ENCODE results near the gene YAE1.

The YAE1 gene

GRCh38 chr7:39534599-39534998 lies 31.6 kb upstream of the YAE1 start:
- TF ChIP-seq CTCF (IDR thresholded peaks at IDR 0.05; ENCODE audit: low read depth, low read length) = no peak
- Histone ChIP-seq H3K27ac (ENCODE audit: low read length) (no peak overlapping the region), H2AFZ (ENCODE audit: low read depth, low read length) (no peak overlapping the region), H3K4me1 (ENCODE audit: low read length) (no peaks in the 10 kb centered on the region), H3K27me3 (ENCODE audit: low read depth, low read length) (no peaks in the 10 kb centered on the region), H3K9ac (ENCODE audit: low read length) (no peak overlapping the region), H3K9me3 (ENCODE audit: insufficient read depth, low read length) (no peaks in the 10 kb centered on the region), H4K20me1 (ENCODE audit: insufficient read depth, low read length) (no peaks in the 10 kb centered on the region), H3K79me2 (ENCODE audit: low read length) (no peaks in the 10 kb centered on the region), H3K4me2 (ENCODE audit: low read length) (no peak overlapping the region), H3K36me3 (replicated peaks; ENCODE audit: low read depth, low read length) (no peaks in the 10 kb centered on the region), H3K4me3 (ENCODE audit: low read length) (no peak overlapping the region)

DNA sequence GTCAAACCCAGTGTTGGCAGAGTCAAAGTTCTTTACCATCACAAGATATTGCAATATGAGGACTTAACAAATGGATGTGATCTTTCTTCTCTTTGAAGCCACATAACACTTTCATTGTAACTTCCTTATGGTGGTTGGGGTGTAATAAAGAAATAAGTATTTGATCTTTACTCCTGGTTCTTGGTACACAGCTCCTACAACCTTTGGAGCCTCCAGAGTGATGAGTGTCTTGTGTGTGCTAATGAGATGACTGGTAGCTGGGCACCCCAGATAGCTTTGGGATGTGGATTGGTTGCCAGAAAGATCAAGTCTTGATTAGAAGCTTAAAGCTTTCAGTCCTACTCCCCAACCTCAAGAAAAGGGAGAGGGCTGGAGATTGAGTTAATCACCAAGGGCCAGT lies 31.1 kb upstream of the YAE1 start:
- no peaks in the 10 kb centered on the region for H3K9me3 ChIP-seq (ENCODE audit: insufficient read depth, low read length)
- TF ChIP-seq EZH2phosphoT487 (IDR thresholded peaks at IDR 0.05; ENCODE audit: low read depth) (no peak), CTCF (IDR thresholded peaks at IDR 0.05; ENCODE audit: low read depth, low read length) (no peak)
- no peaks in the 10 kb centered on the region for H3K27me3 ChIP-seq (ENCODE audit: low read depth, low read length)
- no peaks in the 10 kb centered on the region for H3K36me3 ChIP-seq (replicated peaks; ENCODE audit: low read depth, low read length)
- no peak overlapping the region for H3K4me3 ChIP-seq (ENCODE audit: low read length)
- H3K9ac ChIP-seq (ENCODE audit: low read length) = no peak overlapping the region
- no peaks in the 10 kb centered on the region for H3K4me1 ChIP-seq (ENCODE audit: low read length)
- H3K27ac ChIP-seq (ENCODE audit: low read length) = no peak overlapping the region
- no peaks in the 10 kb centered on the region for H4K20me1 ChIP-seq (ENCODE audit: insufficient read depth, low read length)
- H2AFZ ChIP-seq (ENCODE audit: low read depth, low read length) = no peak overlapping the region
- no peaks in the 10 kb centered on the region for H3K79me2 ChIP-seq (ENCODE audit: low read length)
- H3K4me2 ChIP-seq (ENCODE audit: low read length) = no peak overlapping the region

- Histone ChIP-seq H3K4me2 (ENCODE audit: low read length) (no peak overlapping the region), H3K36me3 (replicated peaks; ENCODE audit: low read depth, low read length) (no peaks in the 10 kb centered on the region), H2AFZ (ENCODE audit: low read depth, low read length) (no peak overlapping the region), H3K79me2 (ENCODE audit: low read length) (no peaks in the 10 kb centered on the region), H4K20me1 (ENCODE audit: insufficient read depth, low read length) (no peaks in the 10 kb centered on the region), H3K27me3 (ENCODE audit: low read depth, low read length) (no peaks in the 10 kb centered on the region), H3K9me3 (ENCODE audit: insufficient read depth, low read length) (no peaks in the 10 kb centered on the region), H3K4me1 (ENCODE audit: low read length) (no peaks in the 10 kb centered on the region), H3K4me3 (ENCODE audit: low read length) (no peak overlapping the region), H3K27ac (ENCODE audit: low read length) (no peak overlapping the region), H3K9ac (ENCODE audit: low read length) (no peak overlapping the region)
- TF ChIP-seq CTCF (IDR thresholded peaks at IDR 0.05; ENCODE audit: low read depth, low read length) = no peak
These were observed 30.5 kb upstream of the YAE1 start for GRCh38 chr7:39535720-39536119.

DNA sequence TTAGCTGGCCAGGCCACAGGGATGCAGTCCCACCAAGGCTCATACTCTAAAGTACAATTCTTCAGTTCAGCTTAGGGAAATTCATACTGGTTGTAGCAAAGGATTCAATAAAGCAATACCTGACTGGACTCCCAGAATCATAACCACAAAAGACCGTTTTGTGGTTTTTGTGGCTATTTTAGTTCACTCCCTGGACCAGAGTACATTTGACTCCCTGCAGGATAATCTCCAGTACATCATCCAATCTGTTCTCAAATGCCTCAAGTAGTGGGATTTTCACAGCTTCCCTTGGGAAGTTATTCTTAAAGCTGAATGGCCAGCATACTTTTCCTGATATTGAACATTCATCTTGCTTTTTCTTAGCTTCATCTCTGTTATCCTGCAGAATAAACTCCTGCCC lies 29.3 kb upstream of the YAE1 start:
- H2AFZ ChIP-seq (ENCODE audit: low read depth, low read length) = no peak overlapping the region
- no peaks in the 10 kb centered on the region for H4K20me1 ChIP-seq (ENCODE audit: insufficient read depth, low read length)
- H3K9me3 ChIP-seq (ENCODE audit: insufficient read depth, low read length) = no peaks in the 10 kb centered on the region
- no peak overlapping the region for H3K9ac ChIP-seq (ENCODE audit: low read length)
- no peak overlapping the region for H3K27ac ChIP-seq (ENCODE audit: low read length)
- no peaks in the 10 kb centered on the region for H3K36me3 ChIP-seq (replicated peaks; ENCODE audit: low read depth, low read length)
- TF ChIP-seq EZH2phosphoT487 (IDR thresholded peaks at IDR 0.05; ENCODE audit: low read depth) (no peak), CTCF (IDR thresholded peaks at IDR 0.05; ENCODE audit: low read depth, low read length) (no peak)
- no peak overlapping the region for H3K4me2 ChIP-seq (ENCODE audit: low read length)
- H3K27me3 ChIP-seq (ENCODE audit: low read depth, low read length) = no peaks in the 10 kb centered on the region
- no peaks in the 10 kb centered on the region for H3K4me1 ChIP-seq (ENCODE audit: low read length)
- no peaks in the 10 kb centered on the region for H3K79me2 ChIP-seq (ENCODE audit: low read length)
- H3K4me3 ChIP-seq (ENCODE audit: low read length) = no peak overlapping the region

Measured in OCI-LY3 (cell line).